Lower leg skin (tissue), 4 donors: ENCODE measurements around the gene GLA. TPM values are rescaled to one million over a fixed set of nuclear protein-coding genes. Genes with fewer than 3 reads are reported as not detected.
A peak's percentile ranks its signal among the peaks of the same experiment; 100 is the strongest.

Source experiments
- DNase-seq, 2 donors: peaks; one replicate each; pipeline ENCODE4 v3.0.0-alpha.2; 2019; ENCODE audit warnings: low spot score in 2 of 2
- H3K4me3 ChIP-seq: fragments of 200-600 bp; sonication (generic); 2 replicates; pipeline ENCODE4 v1.5.1; 2017; ENCODE audit warnings: mild to moderate bottlenecking, low read depth; ENCODE audit not compliant: poor library complexity, severe bottlenecking
- CTCF ChIP-seq, 3 donors: fragments of 450-650 bp; IDR thresholded peaks; one replicate each; pipeline ENCODE4 v1.5.1; 2016; ENCODE audit warnings: antibody characterized with exemption in 3 of 3, mild to moderate bottlenecking in 3 of 3, moderate library complexity in 2 of 3
- POLR2A ChIP-seq, 2 donors: fragments of 450-650 bp; IDR thresholded peaks; one replicate each; pipeline ENCODE4 v1.6.1; 2016 to 2017; ENCODE audit warnings: antibody characterized with exemption in 2 of 2, mild to moderate bottlenecking in 1 of 2, moderate library complexity in 1 of 2
- whole genome bisulfite sequencing, 2 donors: methylation state at CpG; one replicate each; pipeline ENCODE4 v1.1.5; 2018; 5-methylcytosine and 5-hydroxymethylcytosine counted together
- intact Hi-C: fragments of 100-400 bp; cut with DNase I; formaldehyde crosslinking; loops from one replicate; pipeline ENCODE4 v1.15.0; 2023; ENCODE audit warnings: low total_unique reads
- total RNA-seq, 4 donors: library from RNA; depleted of rRNA; stranded (reverse); fragments of >200 nt; gene quantifications; one replicate each; pipeline ENCODE4 v1.1.0, GENCODE V29; 2016

Gene GLA
- total RNA-seq, 4 donors from 2014 or later, result 16.4 to 21.1 (median 18.0) TPM

- WGBS, 2 donors, result 88 to 90% methylated on average over 3 of the region's 3 CpGs
- H3K4me3 ChIP-seq, result no peak overlapping the region
- DNase-seq, result no peak
- TF ChIP-seq CTCF (IDR thresholded peaks at IDR 0.05) (no peak), POLR2A (IDR thresholded peaks at IDR 0.05) (no peak)
- intact Hi-C loops, result no loop called here
Measured at GRCh38 chrX:101388604-101389003, 19.1 kb downstream of the GLA start.

GRCh38 chrX:101386542-101386885 lies 21.2 kb downstream of the GLA start:
- intact Hi-C loops, result no loop called here
- 80 to 81% methylated on average over 6 of the region's 6 CpGs for WGBS, 2 donors
- DNase-seq, result no peak

GRCh38 chrX:101385795-101386541 lies 21.8 kb downstream of the GLA start, which contains the start of gene BTK:
Gene BTK (minus strand): TSS chrX:101386191. CDS start chrX:101375284, 10,907 bp downstream.
- intact Hi-C loops, result no loop called here
- peak in 1 of 2 donors; percentile 16 for DNase-seq
- TF ChIP-seq POLR2A (IDR thresholded peaks at IDR 0.05) (no peak), CTCF (IDR thresholded peaks at IDR 0.05) (no peak)
- no peak within 1 kb of the TSS for H3K4me3 ChIP-seq
- 65 to 68% methylated on average over 7 to 9 of the region's 9 CpGs for WGBS, 2 donors

More at GRCh38 chrX:101386542-101386885, 21.2 kb downstream of the GLA start:
- TF ChIP-seq POLR2A (IDR thresholded peaks at IDR 0.05) (no peak), CTCF (IDR thresholded peaks at IDR 0.05) (no peak)
- no peak overlapping the region for H3K4me3 ChIP-seq

GRCh38 chrX:101385026-101385684 lies 22.6 kb downstream of the GLA start:
- no peak for DNase-seq
- no peak overlapping the region for H3K4me3 ChIP-seq
- intact Hi-C loops, result no loop called here
- 74 to 83% methylated on average over 6 to 7 of the region's 7 CpGs for WGBS, 2 donors
- TF ChIP-seq CTCF (IDR thresholded peaks at IDR 0.05), result no peak

GRCh38 chrX:101383679-101384205 lies 24.0 kb downstream of the GLA start:
- TF ChIP-seq POLR2A (IDR thresholded peaks at IDR 0.05) (no peak), CTCF (IDR thresholded peaks at IDR 0.05) (no peak)
- no peak overlapping the region for H3K4me3 ChIP-seq
- WGBS, 2 donors, result 63 to 74% methylated on average over 4 of the region's 4 CpGs
- intact Hi-C loops, result no loop called here
- no peak for DNase-seq
